Measurements from ENCODE around the gene PXT1. TPM values are rescaled to one million over a fixed set of nuclear protein-coding genes. Genes with fewer than 3 reads are reported as not detected.

The PXT1 gene
- total and polyA plus RNA-seq, 7 experiments from 2014 or later: 0.15 to 0.64 (median 0.32) TPM; not detected in 2

DNA sequence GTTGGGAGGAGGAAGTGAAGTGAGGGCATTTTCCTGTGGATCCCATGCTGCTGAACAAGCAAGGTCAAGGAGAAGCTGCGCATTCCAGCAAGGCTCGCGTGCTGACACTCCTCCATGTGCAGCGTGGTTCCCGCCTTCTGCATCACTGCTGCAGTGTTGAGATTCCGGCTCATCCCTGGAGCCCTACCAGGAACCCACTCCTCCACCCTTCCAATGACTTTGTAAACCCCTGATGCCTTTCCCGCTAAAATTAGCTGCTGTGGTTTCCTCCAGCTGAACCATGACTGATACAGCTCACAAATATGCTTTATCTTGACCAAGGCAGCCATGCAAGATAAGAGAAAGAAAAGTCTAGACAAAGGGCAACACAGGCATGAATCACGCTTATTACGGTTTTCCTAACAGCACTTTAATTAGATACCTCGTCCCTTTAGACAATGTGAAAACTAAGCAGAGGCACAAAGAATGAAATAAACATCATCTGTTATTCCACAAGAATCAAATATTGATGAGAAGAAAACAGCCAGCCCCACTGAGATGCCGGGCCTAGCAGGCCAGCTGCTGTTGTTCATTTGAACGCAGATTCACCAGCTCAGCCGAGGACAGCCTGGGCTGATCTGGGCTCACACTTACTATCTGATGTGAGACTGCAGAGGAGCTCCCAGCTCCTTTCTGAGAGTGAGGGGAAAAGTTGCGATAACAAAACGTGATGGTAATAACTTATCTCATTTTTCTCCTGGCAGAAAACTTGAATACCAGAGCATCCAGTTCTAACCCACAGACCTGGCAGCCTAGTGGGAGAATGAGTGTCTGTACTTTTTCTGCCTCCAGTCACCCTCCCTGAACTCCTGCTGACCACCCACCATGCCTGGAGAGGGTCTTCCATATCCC lies 91.7 kb downstream of the PXT1 start:
- no peak overlapping the region for H3K4me3 Mint-ChIP-seq
- no peak overlapping the region for H3K4me3 ChIP-seq (ENCODE audit: low read length)
- intact Hi-C loops (cut with micrococcal nuclease): no loop called here

DNA sequence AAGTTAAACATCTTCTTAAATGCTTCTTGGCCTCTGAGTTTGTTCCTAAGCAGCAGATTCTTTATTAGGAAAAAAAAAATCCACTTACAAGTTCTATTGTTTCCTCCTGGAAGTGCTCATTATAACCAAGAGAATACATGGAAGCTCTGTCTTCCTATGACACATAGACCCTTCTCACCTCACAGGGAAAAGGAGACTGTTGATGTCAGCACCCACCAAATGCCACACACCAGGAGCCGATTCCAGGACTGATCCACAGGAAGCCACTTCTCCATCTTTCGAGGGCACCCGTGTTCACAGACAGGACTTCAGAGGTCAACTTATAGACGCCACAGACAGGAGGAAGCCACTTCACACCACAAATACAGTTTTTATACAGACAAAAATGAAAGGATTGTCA lies 92.6 kb downstream of the PXT1 start:
- intact Hi-C loops (cut with micrococcal nuclease): no loop called here
- CTCF ChIA-PET: no interaction called here

More for the DNA sequence above, 91.7 kb downstream of the PXT1 start:
- no peak overlapping the region for H3K27ac ChIP-seq (ENCODE audit: low read depth, low read length)
- H3K27me3 ChIP-seq (ENCODE audit: control insufficient read depth in 2 of 2, insufficient read depth in 2 of 2, low read length in 2 of 2): no peaks in the 10 kb centered on the region
- no peaks in the 10 kb centered on the region for H3K4me1 ChIP-seq (ENCODE audit: control insufficient read depth in 2 of 2, insufficient read depth in 2 of 2, low read length in 2 of 2)
- H3K27ac Mint-ChIP-seq: no peak overlapping the region
- POLR2A ChIA-PET: interaction anchor here (0.7 kb wide), 1 partner anchor 213 kb away, joined by 3 read pairs; no protein-coding TSS in a partner anchor
- H3K36me3 ChIP-seq (ENCODE audit: control insufficient read depth in 2 of 3, insufficient read depth in 3 of 3, low read length in 3 of 3): no peaks in the 10 kb centered on the region
- H3K36me3 Mint-ChIP-seq: peaks cover 0 to 2% (median 0%) of the 10 kb centered on the region in 5 donors
- no peak for DNase-seq
- no peak for ATAC-seq
- peaks cover 0 to 5% (median 0%) of the 10 kb centered on the region in 11 donors for H3K9me3 Mint-ChIP-seq
- H3K27me3 Mint-ChIP-seq: peaks cover 0 to 51% (median 0%) of the 10 kb centered on the region in 5 donors
- CTCF ChIA-PET: no interaction called here
- peaks cover 0 to 4% (median 0%) of the 10 kb centered on the region in 7 donors for H3K4me1 Mint-ChIP-seq
- H3K9me3 ChIP-seq (ENCODE audit: control insufficient read depth in 2 of 3, low read length in 3 of 3): no peaks in the 10 kb centered on the region

DNA sequence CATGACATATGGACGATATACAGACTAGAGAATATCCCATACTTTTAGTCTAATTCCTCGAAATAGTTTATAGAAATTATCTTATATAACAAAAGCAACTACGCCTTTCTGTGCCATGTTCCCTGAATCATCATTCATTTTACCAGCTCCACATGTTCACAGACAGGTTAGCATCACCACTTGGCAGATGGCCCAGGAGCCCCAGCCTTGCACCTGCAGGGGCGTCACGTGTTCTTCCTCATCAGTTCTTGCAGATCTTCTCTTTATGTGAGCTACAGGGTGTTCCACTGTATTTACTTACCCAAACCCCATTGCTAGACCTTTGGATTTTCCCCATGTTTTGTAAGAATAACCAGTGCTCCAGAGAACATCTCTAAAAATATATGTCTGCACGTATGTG lies 93.4 kb downstream of the PXT1 start:
- Mint-ChIP-seq H3K27ac (peak overlapping the region in 1 of 9 donors; percentile 38), H3K4me3 (no peak overlapping the region), H3K9me3 (peaks cover 0 to 5% (median 0%) of the 10 kb centered on the region in 11 donors), H3K36me3 (peaks cover 0 to 2% (median 0%) of the 10 kb centered on the region in 5 donors), H3K4me1 (peaks cover 0 to 4% (median 0%) of the 10 kb centered on the region in 7 donors), H3K27me3 (peaks cover 0 to 36% (median 0%) of the 10 kb centered on the region in 5 donors)
- Histone ChIP-seq H3K4me3 (ENCODE audit: low read length) (no peak overlapping the region), H3K9me3 (ENCODE audit: control insufficient read depth in 2 of 3, low read length in 3 of 3) (no peaks in the 10 kb centered on the region), H3K4me1 (ENCODE audit: control insufficient read depth in 2 of 2, insufficient read depth in 2 of 2, low read length in 2 of 2) (no peaks in the 10 kb centered on the region), H3K27me3 (ENCODE audit: control insufficient read depth in 2 of 2, insufficient read depth in 2 of 2, low read length in 2 of 2) (no peaks in the 10 kb centered on the region), H3K36me3 (ENCODE audit: control insufficient read depth in 2 of 3, insufficient read depth in 3 of 3, low read length in 3 of 3) (no peaks in the 10 kb centered on the region), H3K27ac (ENCODE audit: low read depth, low read length) (no peak overlapping the region)
- intact Hi-C loops (cut with micrococcal nuclease): no loop called here
- CTCF ChIA-PET: interaction anchor here (0.6 to 0.8 kb wide), 2 partner anchors 9 to 164 kb away, joined by 3 to 6 read pairs; no protein-coding TSS in a partner anchor
- ATAC-seq (no peak), DNase-seq (peak in 6 of 9 donors; percentile 11 to 69 (median 40))
- POLR2A ChIA-PET: no interaction called here

More for the DNA sequence above, 92.6 kb downstream of the PXT1 start:
- ATAC-seq (no peak), DNase-seq (no peak)
- H3K27me3 Mint-ChIP-seq: peaks cover 0 to 43% (median 0%) of the 10 kb centered on the region in 5 donors
- H3K4me1 Mint-ChIP-seq: peaks cover 0 to 4% (median 0%) of the 10 kb centered on the region in 7 donors
- peaks cover 0 to 2% (median 0%) of the 10 kb centered on the region in 5 donors for H3K36me3 Mint-ChIP-seq
- Histone ChIP-seq H3K4me3 (ENCODE audit: low read length) (no peak overlapping the region), H3K4me1 (ENCODE audit: control insufficient read depth in 2 of 2, insufficient read depth in 2 of 2, low read length in 2 of 2) (no peaks in the 10 kb centered on the region), H3K36me3 (ENCODE audit: control insufficient read depth in 2 of 3, insufficient read depth in 3 of 3, low read length in 3 of 3) (no peaks in the 10 kb centered on the region), H3K9me3 (ENCODE audit: control insufficient read depth in 2 of 3, low read length in 3 of 3) (no peaks in the 10 kb centered on the region), H3K27ac (ENCODE audit: low read depth, low read length) (no peak overlapping the region), H3K27me3 (ENCODE audit: control insufficient read depth in 2 of 2, insufficient read depth in 2 of 2, low read length in 2 of 2) (no peaks in the 10 kb centered on the region)
- no peak overlapping the region for H3K27ac Mint-ChIP-seq
- no peak overlapping the region for H3K4me3 Mint-ChIP-seq
- POLR2A ChIA-PET: no interaction called here
- H3K9me3 Mint-ChIP-seq: peaks cover 0 to 5% (median 0%) of the 10 kb centered on the region in 11 donors

DNA sequence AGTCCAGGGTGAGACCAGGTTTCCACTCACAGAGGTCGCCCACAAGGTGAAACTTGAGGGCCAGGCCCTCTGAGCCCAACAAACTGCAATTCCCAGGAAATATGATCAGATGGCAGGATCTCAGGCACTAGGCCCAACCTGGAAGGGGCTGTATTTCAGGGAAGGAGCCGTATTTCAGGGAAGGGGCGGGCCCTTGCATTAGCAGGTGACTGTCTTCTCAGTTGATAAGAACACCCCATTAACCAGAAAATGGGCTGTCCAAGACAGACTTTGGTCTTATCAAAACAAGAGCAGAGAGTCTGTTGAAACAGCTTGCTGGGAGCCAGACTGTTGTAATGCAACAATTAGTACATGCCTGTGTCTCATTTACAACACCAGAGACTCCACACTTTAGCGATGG lies 95.0 kb downstream of the PXT1 start:
- intact Hi-C loops (cut with micrococcal nuclease): no loop called here
- Mint-ChIP-seq H3K27ac (no peak overlapping the region), H3K27me3 (peaks cover 0 to 29% (median 0%) of the 10 kb centered on the region in 5 donors), H3K36me3 (no peaks in the 10 kb centered on the region), H3K4me1 (peaks cover 0 to 4% (median 0%) of the 10 kb centered on the region in 7 donors), H3K9me3 (peaks cover 0 to 3% (median 0%) of the 10 kb centered on the region in 11 donors), H3K4me3 (no peak overlapping the region)
- Histone ChIP-seq H3K27me3 (ENCODE audit: control insufficient read depth in 2 of 2, insufficient read depth in 2 of 2, low read length in 2 of 2) (no peaks in the 10 kb centered on the region), H3K9me3 (ENCODE audit: control insufficient read depth in 2 of 3, low read length in 3 of 3) (no peaks in the 10 kb centered on the region), H3K27ac (ENCODE audit: low read depth, low read length) (no peak overlapping the region), H3K36me3 (ENCODE audit: control insufficient read depth in 2 of 3, insufficient read depth in 3 of 3, low read length in 3 of 3) (no peaks in the 10 kb centered on the region), H3K4me3 (ENCODE audit: low read length) (no peak overlapping the region), H3K4me1 (ENCODE audit: control insufficient read depth in 2 of 2, insufficient read depth in 2 of 2, low read length in 2 of 2) (no peaks in the 10 kb centered on the region)
- ATAC-seq (no peak), DNase-seq (no peak)
- POLR2A ChIA-PET: interaction anchor here (0.6 kb wide), 1 partner anchor 11 kb away, joined by 4 read pairs; the partner anchor contains the start of gene BNIP5
- CTCF ChIA-PET: interaction anchor here (0.6 kb wide), 1 partner anchor 319 kb away, joined by 3 read pairs; no protein-coding TSS in a partner anchor

DNA sequence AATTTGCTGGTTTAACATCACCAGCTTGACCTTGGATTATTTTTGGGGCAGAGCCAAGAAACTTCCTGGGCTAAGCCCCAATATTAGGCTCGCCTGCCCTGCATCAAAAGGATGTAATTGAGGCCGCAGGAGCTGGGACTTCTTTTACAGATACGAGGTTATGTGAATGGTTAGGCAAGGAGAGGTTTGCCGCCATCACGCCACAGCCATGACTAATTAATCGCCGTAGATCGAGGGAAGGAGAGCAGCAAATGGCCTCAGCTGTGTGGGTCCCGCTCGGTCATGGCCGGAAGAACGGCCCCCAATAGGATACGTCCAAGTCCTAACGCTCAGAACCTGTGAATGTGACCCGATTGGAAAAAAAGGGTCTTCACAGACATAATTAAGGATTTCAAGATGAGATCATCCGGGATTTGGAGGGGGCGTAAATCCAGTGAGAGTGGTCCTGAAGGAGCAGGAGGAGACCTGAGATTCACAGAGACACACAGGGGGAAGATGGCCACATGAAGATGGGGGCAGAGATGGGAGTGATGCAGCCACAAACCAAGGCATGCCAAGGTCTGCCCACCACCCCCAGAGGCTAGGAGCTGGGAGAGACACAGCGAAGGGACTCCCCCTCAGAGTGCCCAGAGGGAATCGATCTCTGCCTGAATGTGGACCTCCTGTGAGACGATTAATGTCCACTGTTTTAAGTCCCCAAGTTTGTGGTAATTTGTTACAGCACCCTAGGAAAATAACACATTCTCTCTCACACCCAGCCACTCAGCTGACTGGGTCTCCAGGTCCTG lies 96.0 kb downstream of the PXT1 start:
- Mint-ChIP-seq H3K9me3 (no peaks in the 10 kb centered on the region), H3K4me3 (no peak overlapping the region), H3K4me1 (peaks cover 0 to 4% (median 0%) of the 10 kb centered on the region in 7 donors), H3K27me3 (peaks cover 0 to 37% (median 0%) of the 10 kb centered on the region in 5 donors), H3K36me3 (no peaks in the 10 kb centered on the region), H3K27ac (no peak overlapping the region)
- H3K4me1 ChIP-seq (ENCODE audit: control insufficient read depth in 2 of 2, insufficient read depth in 2 of 2, low read length in 2 of 2): no peaks in the 10 kb centered on the region
- CTCF ChIA-PET: no interaction called here
- no peak for DNase-seq
- H3K4me3 ChIP-seq (ENCODE audit: low read length): no peak overlapping the region
- intact Hi-C loops (cut with micrococcal nuclease): no loop called here
- no peaks in the 10 kb centered on the region for H3K27me3 ChIP-seq (ENCODE audit: control insufficient read depth in 2 of 2, insufficient read depth in 2 of 2, low read length in 2 of 2)
- no peak overlapping the region for H3K27ac ChIP-seq (ENCODE audit: low read depth, low read length)
- POLR2A ChIA-PET: no interaction called here
- no peak for ATAC-seq
- no peaks in the 10 kb centered on the region for H3K9me3 ChIP-seq (ENCODE audit: control insufficient read depth in 2 of 3, low read length in 3 of 3)
- no peaks in the 10 kb centered on the region for H3K36me3 ChIP-seq (ENCODE audit: control insufficient read depth in 2 of 3, insufficient read depth in 3 of 3, low read length in 3 of 3)

DNA sequence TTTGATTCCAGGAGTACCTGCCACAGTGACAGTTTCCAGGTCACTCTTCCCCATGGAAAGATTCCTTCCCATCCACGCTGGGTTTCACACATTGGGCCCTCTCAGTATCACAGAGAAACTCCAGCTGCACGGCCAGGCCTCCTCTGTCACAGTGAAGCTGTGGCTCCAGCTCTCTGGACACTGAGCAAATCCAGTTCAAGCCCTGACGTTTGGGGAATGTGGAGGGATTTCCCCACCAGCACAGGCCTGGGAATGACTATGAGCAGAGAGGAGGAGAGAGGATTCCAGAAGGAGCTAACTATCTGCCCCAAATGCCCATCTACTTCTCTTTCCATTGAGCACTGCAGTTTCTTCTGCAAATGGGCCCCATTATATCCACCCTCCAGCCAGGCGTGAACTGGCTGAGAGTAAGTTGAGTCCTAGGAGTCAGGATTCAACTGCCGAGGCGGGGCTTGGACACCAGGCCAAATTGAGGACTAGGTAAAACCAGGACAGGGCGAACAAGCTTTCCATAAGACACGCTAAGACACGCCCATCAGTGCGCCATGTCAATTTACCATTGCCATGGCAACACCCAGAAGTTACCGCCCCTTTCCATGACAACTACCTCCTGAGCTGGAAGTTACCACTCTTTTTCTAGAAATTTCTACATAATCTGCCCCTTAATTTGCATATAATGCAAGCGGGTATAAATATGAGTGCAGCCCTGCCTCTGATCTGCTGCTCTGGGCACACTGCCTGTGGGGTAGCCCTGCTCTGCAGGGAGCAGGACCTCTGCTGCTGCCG lies 96.8 kb downstream of the PXT1 start:
- no peak for DNase-seq
- Histone ChIP-seq H3K27me3 (ENCODE audit: control insufficient read depth in 2 of 2, insufficient read depth in 2 of 2, low read length in 2 of 2) (no peaks in the 10 kb centered on the region), H3K4me3 (ENCODE audit: low read length) (no peak overlapping the region), H3K36me3 (ENCODE audit: control insufficient read depth in 2 of 3, insufficient read depth in 3 of 3, low read length in 3 of 3) (no peaks in the 10 kb centered on the region), H3K9me3 (ENCODE audit: control insufficient read depth in 2 of 3, low read length in 3 of 3) (no peaks in the 10 kb centered on the region), H3K4me1 (ENCODE audit: control insufficient read depth in 2 of 2, insufficient read depth in 2 of 2, low read length in 2 of 2) (peaks cover 0 to 3% of the 10 kb centered on the region in 2 donors), H3K27ac (ENCODE audit: low read depth, low read length) (no peak overlapping the region)
- Mint-ChIP-seq H3K4me3 (no peak overlapping the region), H3K36me3 (no peaks in the 10 kb centered on the region), H3K27ac (peak overlapping the region in 1 of 9 donors; percentile 42), H3K9me3 (no peaks in the 10 kb centered on the region), H3K27me3 (peaks cover 1 to 34% (median 2%) of the 10 kb centered on the region in 5 donors), H3K4me1 (peaks cover under 1 to 5% (median 2%) of the 10 kb centered on the region in 7 donors)
- no peak for ATAC-seq
- ChIA-PET POLR2A (interaction anchor here (0.7 kb wide), 1 partner anchor 292 kb away, joined by 3 read pairs; no protein-coding TSS in a partner anchor), CTCF (no interaction called here)
- intact Hi-C loops (cut with micrococcal nuclease): no loop called here
